ENCODE results near the gene GTF2F2. TPM values are rescaled to one million over a fixed set of nuclear protein-coding genes. Genes with fewer than 3 reads are reported as not detected.

GTF2F2 gene
- total and polyA plus RNA-seq, 2 experiments from 2014 or later = 15.5 to 21.3 TPM

- no peaks in the 10 kb centered on the region for H3K27me3 ChIP-seq
- no peak overlapping the region for H3K27ac ChIP-seq
- no peak overlapping the region for H3K4me3 ChIP-seq
- TF ChIP-seq CTCF (IDR thresholded peaks at IDR 0.05; ENCODE audit: low read depth, low read length) = no peak
- no peaks in the 10 kb centered on the region for H3K9me3 ChIP-seq (ENCODE audit: low read depth)
- DNase-seq (ENCODE audit: low read depth in 1 of 2, low spot score in 1 of 2) = no peak
- H3K4me1 ChIP-seq (ENCODE audit: low read depth) = peaks cover 4% of the 10 kb centered on the region
- H3K36me3 ChIP-seq = no peaks in the 10 kb centered on the region
These were observed 75.1 kb downstream of the GTF2F2 start for GRCh38 chr13:45195421-45195820.

- Histone ChIP-seq H3K27me3 (no peaks in the 10 kb centered on the region), H3K9me3 (ENCODE audit: low read depth) (no peaks in the 10 kb centered on the region), H3K4me1 (ENCODE audit: low read depth) (peaks cover 4% of the 10 kb centered on the region), H3K4me3 (no peak overlapping the region), H3K36me3 (no peaks in the 10 kb centered on the region), H3K27ac (no peak overlapping the region)
- TF ChIP-seq CTCF (IDR thresholded peaks at IDR 0.05; ENCODE audit: low read depth, low read length) = no peak
- peak in 1 of 2 donors; percentile 47 for DNase-seq (ENCODE audit: low read depth in 1 of 2, low spot score in 1 of 2)
These were observed 75.8 kb downstream of the GTF2F2 start for GRCh38 chr13:45196096-45196495.

- H3K4me3 ChIP-seq = no peak overlapping the region
- peaks cover 4% of the 10 kb centered on the region for H3K4me1 ChIP-seq (ENCODE audit: low read depth)
- DNase-seq (ENCODE audit: low read depth in 1 of 2, low spot score in 1 of 2) = peak; percentile 28 to 40
- H3K27ac ChIP-seq = no peak overlapping the region
- no peaks in the 10 kb centered on the region for H3K27me3 ChIP-seq
- TF ChIP-seq CTCF (IDR thresholded peaks at IDR 0.05; ENCODE audit: low read depth, low read length) = no peak
- H3K9me3 ChIP-seq (ENCODE audit: low read depth) = no peaks in the 10 kb centered on the region
- no peaks in the 10 kb centered on the region for H3K36me3 ChIP-seq
These were observed 76.3 kb downstream of the GTF2F2 start for GRCh38 chr13:45196622-45197021.

GRCh38 chr13:45198041-45198440, 77.7 kb downstream of the GTF2F2 start:
- no peak overlapping the region for H3K27ac ChIP-seq
- H3K36me3 ChIP-seq = no peaks in the 10 kb centered on the region
- H3K4me1 ChIP-seq (ENCODE audit: low read depth) = peaks cover 4% of the 10 kb centered on the region
- no peak for TF ChIP-seq CTCF (IDR thresholded peaks at IDR 0.05; ENCODE audit: low read depth, low read length)
- DNase-seq (ENCODE audit: low read depth in 1 of 2, low spot score in 1 of 2) = no peak
- no peaks in the 10 kb centered on the region for H3K9me3 ChIP-seq (ENCODE audit: low read depth)
- H3K27me3 ChIP-seq = no peaks in the 10 kb centered on the region
- no peak overlapping the region for H3K4me3 ChIP-seq

GRCh38 chr13:45198924-45199323, 78.6 kb downstream of the GTF2F2 start:
- Histone ChIP-seq H3K27ac (no peak overlapping the region), H3K4me3 (no peak overlapping the region), H3K4me1 (ENCODE audit: low read depth) (peaks cover 4% of the 10 kb centered on the region), H3K27me3 (no peaks in the 10 kb centered on the region), H3K9me3 (ENCODE audit: low read depth) (no peaks in the 10 kb centered on the region), H3K36me3 (no peaks in the 10 kb centered on the region)
- TF ChIP-seq CTCF (IDR thresholded peaks at IDR 0.05; ENCODE audit: low read depth, low read length) = no peak
- DNase-seq (ENCODE audit: low read depth in 1 of 2, low spot score in 1 of 2) = no peak

- Histone ChIP-seq H3K4me3 (no peak overlapping the region), H3K27me3 (no peaks in the 10 kb centered on the region), H3K9me3 (ENCODE audit: low read depth) (no peaks in the 10 kb centered on the region), H3K36me3 (no peaks in the 10 kb centered on the region), H3K27ac (no peak overlapping the region), H3K4me1 (ENCODE audit: low read depth) (peaks cover 4% of the 10 kb centered on the region)
- TF ChIP-seq CTCF (IDR thresholded peaks at IDR 0.05; ENCODE audit: low read depth, low read length) = no peak
- DNase-seq (ENCODE audit: low read depth in 1 of 2, low spot score in 1 of 2) = no peak
These were observed 79.4 kb downstream of the GTF2F2 start for GRCh38 chr13:45199711-45200110.
